GM20000 (cell line): ENCODE results near the gene P2RY6.
A peak's percentile ranks its signal among the peaks of the same experiment; 100 is the strongest.

Experiments
- DNase-seq: peaks from one replicate; pipeline ENCODE4 v3.0.0; 2012; ENCODE audit warnings: low spot score
- TF ChIP-seq, protein P1 (sequence below): IDR thresholded peaks from 2 replicates; pipeline ENCODE4 v1.5.1; 2012; ENCODE audit warnings: mild to moderate bottlenecking, control low read depth; ENCODE audit errors: extremely low read depth, missing control alignments

P2RY6 gene

DNA sequence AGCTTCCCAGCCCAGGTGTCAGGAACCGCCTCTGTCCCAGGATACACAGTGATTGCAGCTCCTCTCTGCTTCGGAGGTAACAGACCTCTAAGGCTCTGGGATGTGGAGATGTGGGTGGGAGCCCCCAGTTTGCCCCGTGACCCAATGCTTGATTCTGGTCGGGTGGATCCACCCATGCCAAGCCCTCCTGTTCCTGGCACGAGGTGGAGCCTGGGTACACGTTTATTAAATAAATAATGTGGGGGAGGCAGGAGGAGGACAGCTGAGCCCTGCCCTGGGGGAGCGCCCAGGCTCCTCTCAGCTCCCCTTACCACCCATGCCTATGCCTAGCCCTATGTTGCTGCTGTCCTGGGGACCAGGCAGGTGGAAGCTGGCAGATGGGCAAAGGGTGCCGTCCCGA is 52.0 kb downstream of the P2RY6 start:
- DNase-seq, result no peak
- TF ChIP-seq, protein P1, sequence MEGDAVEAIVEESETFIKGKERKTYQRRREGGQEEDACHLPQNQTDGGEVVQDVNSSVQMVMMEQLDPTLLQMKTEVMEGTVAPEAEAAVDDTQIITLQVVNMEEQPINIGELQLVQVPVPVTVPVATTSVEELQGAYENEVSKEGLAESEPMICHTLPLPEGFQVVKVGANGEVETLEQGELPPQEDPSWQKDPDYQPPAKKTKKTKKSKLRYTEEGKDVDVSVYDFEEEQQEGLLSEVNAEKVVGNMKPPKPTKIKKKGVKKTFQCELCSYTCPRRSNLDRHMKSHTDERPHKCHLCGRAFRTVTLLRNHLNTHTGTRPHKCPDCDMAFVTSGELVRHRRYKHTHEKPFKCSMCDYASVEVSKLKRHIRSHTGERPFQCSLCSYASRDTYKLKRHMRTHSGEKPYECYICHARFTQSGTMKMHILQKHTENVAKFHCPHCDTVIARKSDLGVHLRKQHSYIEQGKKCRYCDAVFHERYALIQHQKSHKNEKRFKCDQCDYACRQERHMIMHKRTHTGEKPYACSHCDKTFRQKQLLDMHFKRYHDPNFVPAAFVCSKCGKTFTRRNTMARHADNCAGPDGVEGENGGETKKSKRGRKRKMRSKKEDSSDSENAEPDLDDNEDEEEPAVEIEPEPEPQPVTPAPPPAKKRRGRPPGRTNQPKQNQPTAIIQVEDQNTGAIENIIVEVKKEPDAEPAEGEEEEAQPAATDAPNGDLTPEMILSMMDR, result no peak

DNA sequence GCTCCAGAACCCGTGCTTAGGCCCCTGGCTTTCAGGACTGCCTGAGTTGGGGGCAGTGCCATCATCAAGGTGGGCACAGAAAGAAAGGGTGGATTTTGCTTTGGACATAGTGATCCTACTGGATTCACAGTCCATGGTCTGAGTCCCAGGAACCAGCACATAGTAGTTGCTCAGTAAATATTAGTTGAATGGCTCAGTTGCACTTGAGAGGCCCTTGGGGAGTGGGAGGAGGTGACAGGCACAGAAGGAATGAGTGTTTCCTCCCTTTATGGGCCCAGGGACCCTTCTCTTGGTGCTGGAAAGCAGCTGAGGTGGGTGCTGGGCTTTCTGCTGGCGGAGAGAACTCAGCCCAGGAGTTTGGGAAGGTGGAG is 52.5 kb downstream of the P2RY6 start:
- no peak for DNase-seq
- TF ChIP-seq, protein P1, result no peak

DNA sequence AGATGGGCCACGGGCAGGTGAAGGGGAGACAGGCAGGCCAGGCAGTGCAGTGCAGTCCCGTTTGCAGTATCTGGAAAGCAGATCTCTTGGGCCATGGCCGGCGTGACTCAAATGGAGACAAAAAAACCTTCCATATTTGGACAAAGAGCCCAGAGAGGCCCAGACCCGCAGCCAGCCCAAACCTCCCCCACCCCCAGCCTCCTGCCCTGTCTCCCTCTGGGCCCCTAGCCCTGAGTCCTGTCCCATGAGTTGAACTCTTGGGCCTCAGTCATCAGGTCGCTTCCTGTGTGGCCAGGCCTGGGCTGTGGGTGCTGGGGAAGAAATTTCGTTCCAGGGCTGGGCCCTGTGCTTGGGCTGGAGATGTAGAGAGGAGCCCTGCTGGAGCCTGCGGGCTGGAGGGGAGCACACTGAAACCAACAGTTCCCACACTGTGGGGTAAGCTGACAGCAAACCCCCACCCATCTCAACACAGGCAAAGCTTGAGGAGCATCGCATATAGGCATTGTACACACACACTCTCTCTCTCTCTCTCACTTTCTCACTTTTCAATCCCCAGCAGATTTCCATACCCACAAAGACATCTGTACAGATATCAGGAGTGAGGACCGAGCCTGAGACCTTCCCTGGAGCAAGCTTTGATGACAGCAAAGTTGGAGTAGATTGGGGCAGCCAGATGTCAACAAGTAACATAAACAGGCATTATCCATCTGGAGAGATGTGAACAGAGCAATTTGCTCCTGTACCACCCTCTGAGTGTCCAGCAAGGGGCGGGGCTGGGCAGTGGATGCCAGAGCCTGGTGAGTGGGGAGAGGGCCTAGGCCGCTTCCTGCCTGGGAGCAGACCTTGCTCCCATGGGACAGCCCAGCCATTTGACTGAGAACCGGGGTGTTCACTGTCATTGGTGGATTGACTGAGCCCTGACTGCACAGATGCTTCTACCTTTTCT is 53.2 kb downstream of the P2RY6 start:
- TF ChIP-seq, protein P1, result no peak
- DNase-seq, result peak; percentile 86

DNA sequence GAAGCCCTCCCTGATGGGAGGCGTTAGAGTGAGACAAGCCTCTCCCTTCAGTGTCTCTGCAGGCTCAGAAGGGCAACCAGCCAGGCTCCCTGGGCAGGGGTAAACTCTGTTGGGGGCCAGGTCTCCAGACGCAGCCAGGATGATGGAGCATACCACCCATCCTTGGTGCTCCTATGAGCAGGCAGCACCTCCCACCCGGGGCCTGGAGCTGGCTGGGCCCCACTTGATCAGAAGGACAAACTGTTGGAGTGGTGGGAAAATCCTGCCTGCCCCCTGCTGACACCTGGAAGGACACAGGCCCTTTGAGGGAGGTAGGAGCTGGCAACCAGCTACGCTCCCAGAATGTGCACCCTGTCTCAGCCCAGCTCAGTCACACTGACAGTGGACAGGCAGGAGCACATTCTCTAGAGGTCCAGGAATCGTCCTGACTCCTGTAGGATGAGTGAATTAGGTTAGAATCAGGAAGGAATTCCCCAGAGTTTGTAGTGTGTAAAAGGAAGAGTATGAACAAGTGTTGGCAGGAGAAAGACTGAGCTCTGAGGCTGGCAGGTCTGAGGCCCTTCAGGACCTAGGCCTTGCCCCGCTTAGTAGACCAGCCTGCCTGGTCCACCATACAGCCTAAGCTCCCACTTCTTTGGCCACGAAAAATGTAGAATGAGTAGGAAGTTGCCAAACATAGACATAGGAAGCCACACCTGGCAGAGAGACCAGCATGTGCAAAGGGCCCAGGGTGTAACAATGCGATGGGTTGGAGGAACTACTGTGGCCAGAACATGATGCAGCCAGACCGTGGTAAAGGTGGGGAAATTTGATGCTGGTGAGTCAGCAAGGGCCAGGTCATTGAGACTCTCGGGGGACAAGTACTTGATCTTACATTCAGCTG is 55.0 kb downstream of the P2RY6 start:
- TF ChIP-seq, protein P1, result no peak
- peak; percentile 62 for DNase-seq

DNA sequence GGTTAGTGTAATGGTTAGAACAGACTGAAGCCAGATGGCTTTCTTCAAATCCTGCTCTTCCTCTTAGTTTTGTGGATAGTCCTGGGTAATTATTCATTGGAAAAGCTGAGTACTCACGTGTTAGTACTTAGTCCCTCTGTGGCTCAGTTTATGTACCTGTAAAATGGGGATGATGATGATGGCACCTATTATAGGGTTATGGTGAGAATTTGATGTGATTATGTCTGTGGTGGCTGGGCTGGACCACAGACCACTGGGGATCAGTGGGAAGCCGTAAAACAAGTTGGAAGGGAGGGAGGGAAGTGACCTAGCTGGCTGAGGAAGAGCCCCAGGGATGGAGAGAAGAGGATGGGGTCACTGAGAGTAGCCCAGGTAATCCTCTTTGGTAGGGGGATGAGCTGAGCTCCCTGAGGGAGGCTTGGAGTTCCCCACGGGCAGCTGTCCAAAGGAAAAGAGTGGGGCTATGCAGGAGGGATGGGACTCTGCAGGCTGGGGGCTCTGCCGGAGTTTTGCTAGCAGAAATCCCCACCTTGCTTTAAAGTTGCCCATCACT is 55.8 kb downstream of the P2RY6 start:
- DNase-seq, result no peak
- TF ChIP-seq, protein P1, result no peak

DNA sequence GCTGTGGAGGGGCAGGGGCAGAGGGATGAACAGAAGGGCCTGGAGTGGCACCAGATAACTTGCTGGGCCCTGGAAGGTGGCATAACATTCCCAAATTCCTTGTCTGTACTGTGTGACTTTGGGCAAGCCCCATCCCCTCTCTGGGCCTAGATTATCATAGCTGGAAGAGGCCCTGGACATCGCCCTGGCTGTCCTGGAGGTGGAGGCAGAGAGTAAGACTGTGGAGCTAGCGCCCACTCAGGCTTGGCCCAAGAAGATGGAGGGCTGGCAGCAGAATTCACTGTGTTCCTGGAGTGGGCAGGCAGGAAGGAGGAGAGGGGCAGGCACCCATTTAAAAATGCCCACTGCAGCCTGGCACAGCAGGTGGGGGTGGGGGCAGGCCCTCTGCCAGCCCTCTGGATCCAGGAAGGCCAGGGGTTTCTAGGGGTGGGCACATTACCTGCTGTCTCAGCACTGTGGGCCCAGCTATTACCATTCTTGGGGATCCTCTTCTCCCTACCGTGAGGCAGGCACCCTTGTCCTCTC is 58.5 kb downstream of the P2RY6 start:
- TF ChIP-seq, protein P1, result no peak
- no peak for DNase-seq
